ENCODE results near the gene LUC7L2. TPM values are rescaled to one million over a fixed set of nuclear protein-coding genes. Genes with fewer than 3 reads are reported as not detected.

LUC7L2 gene
- total RNA-seq, 1 experiment from 2014 or later, result 81.2 TPM

- Histone ChIP-seq H3T11ph (ENCODE audit: low read length) (no peak overlapping the region), H3K4me2 (ENCODE audit: insufficient read depth, insufficient read length, low read length) (no peak overlapping the region), H4K5ac (ENCODE audit: insufficient read length, low read depth, low read length) (no peak overlapping the region), H2AK5ac (ENCODE audit: insufficient read length, low read length) (no peak overlapping the region), H3K27me3 (ENCODE audit: insufficient read depth, low read length) (no peaks in the 10 kb centered on the region), H2BK5ac (ENCODE audit: insufficient read length, low read length) (no peak overlapping the region), H3K9me3 (ENCODE audit: control insufficient read depth, low read depth, low read length) (no peaks in the 10 kb centered on the region), H3K56ac (ENCODE audit: insufficient read length, low read depth, low read length) (no peak overlapping the region), H2AFZ (ENCODE audit: low read length) (no peak overlapping the region), H3K4ac (ENCODE audit: low read depth, low read length) (no peak overlapping the region), H2BK20ac (ENCODE audit: low read depth, low read length, poor library complexity, severe bottlenecking) (no peak overlapping the region), H4K20me1 (ENCODE audit: control insufficient read depth, insufficient read depth, insufficient read length) (no peaks in the 10 kb centered on the region), H3K79me1 (ENCODE audit: insufficient read depth, low read depth, low read length, poor library complexity, severe bottlenecking) (no peaks in the 10 kb centered on the region), H4K8ac (replicated peaks; ENCODE audit: insufficient read length, low read depth, low read length) (no peak overlapping the region), H3K18ac (ENCODE audit: insufficient read length, low read depth, low read length) (no peak overlapping the region), H3K9ac (ENCODE audit: extremely low read depth, insufficient read length, low read length) (no peak overlapping the region), H2BK15ac (ENCODE audit: low read depth, low read length) (no peak overlapping the region), H3K4me1 (ENCODE audit: insufficient read depth, low read length) (peaks cover 5% of the 10 kb centered on the region), H3K23ac (ENCODE audit: insufficient read length, low read depth, low read length) (no peak overlapping the region), H3K27ac (ENCODE audit: insufficient read length, low read depth, low read length) (no peak overlapping the region), H4K91ac (ENCODE audit: insufficient read length, low read depth, low read length) (no peak overlapping the region), H3K14ac (ENCODE audit: insufficient read depth, low read length) (no peak overlapping the region), H2BK120ac (ENCODE audit: low read depth, low read length, poor library complexity, severe bottlenecking) (no peak overlapping the region), H2BK12ac (ENCODE audit: insufficient read length, low read depth, low read length) (no peak overlapping the region), H3K79me2 (ENCODE audit: insufficient read depth, low read length) (peaks cover 48% of the 10 kb centered on the region; the same call in 1 of the 2 replicates), H3K23me2 (ENCODE audit: insufficient read length, low read depth, low read length, poor library complexity, severe bottlenecking) (no peaks in the 10 kb centered on the region)
- Mint-ChIP-seq H3K9me3 (no peaks in the 10 kb centered on the region), H3K36me3 (ENCODE audit: insufficient read depth in 1 of 3, low read depth in 3 of 3) (peaks cover 0 to 29% (median 23%) of the 10 kb centered on the region in 3 experiments; a peak in 6 of 7 replicates), H3K4me3 (no peak overlapping the region), H3K27ac (no peak overlapping the region), H3K27me3 (ENCODE audit: low read depth) (no peaks in the 10 kb centered on the region), H3K4me1 (peaks cover 44 to 49% of the 10 kb centered on the region in 2 experiments)
- DNase-seq, result no peak
- no CpG with 5 or more reads among the region's 6 CpGs for WGBS (ENCODE audit: extremely low coverage, insufficient read length, low lambda C conversion rate)
- TF ChIP-seq, protein P1, sequence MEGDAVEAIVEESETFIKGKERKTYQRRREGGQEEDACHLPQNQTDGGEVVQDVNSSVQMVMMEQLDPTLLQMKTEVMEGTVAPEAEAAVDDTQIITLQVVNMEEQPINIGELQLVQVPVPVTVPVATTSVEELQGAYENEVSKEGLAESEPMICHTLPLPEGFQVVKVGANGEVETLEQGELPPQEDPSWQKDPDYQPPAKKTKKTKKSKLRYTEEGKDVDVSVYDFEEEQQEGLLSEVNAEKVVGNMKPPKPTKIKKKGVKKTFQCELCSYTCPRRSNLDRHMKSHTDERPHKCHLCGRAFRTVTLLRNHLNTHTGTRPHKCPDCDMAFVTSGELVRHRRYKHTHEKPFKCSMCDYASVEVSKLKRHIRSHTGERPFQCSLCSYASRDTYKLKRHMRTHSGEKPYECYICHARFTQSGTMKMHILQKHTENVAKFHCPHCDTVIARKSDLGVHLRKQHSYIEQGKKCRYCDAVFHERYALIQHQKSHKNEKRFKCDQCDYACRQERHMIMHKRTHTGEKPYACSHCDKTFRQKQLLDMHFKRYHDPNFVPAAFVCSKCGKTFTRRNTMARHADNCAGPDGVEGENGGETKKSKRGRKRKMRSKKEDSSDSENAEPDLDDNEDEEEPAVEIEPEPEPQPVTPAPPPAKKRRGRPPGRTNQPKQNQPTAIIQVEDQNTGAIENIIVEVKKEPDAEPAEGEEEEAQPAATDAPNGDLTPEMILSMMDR (conservative IDR thresholded peaks at IDR 0.05), result no peak
Observed at GRCh38 chr7:139366400-139366799, 6.7 kb downstream of the LUC7L2 start.
